ENCODE data around the gene CDH23.

Gene CDH23

DNA sequence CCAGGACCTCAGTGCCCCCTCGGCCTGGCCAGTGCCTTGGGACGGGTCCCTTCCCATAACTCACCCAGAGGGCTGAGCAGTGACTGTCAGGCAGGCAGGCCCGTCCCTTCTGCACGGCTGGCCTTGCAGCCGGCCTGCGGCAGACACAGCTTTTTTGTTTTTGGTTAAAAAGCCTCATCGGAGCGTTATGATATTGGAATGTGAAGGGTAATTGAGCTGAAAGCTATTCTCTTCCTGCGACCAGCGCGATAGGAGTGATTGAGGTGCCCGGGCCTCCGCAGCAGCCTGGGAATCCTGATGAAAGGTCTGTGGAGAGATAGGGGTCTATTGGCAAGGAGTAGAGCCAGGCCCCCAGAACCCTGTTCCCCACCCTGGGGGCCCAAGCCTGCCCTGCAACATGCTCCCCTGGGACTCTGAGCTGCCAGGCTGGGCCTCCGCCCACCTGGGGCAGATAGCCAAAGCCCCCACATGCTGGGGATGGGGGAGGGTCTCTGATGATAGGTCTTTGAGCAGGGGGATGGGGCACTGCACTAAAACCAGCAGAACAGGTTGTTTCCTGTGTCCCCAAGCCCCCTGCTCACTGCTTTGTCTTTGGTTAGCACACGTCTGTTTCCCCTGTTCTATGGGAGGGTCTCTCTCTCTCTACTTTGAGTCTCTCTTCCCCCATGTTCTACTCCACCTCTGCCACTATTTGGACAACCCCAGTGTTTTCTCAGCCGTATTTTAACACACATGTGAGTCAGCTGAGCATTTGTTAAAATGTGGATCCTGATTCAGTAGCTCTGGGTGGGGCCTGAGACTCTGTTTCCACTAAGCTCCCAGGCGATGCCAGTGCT is 131.9 kb downstream of the CDH23 start:
- no peak overlapping the region for H3K9ac ChIP-seq (ENCODE audit: low read length)
- H3K27ac ChIP-seq (ENCODE audit: low read depth, low read length): no peak overlapping the region
- no peaks in the 10 kb centered on the region for H3K27me3 ChIP-seq (ENCODE audit: control insufficient read depth in 1 of 2, insufficient read depth in 2 of 2, low read length in 2 of 2)
- H3K36me3 ChIP-seq (ENCODE audit: insufficient read depth, low read length): no peaks in the 10 kb centered on the region
- H3K9me3 ChIP-seq (ENCODE audit: low read length): no peaks in the 10 kb centered on the region
- H3K4me1 ChIP-seq (ENCODE audit: insufficient read depth, low read length): no peaks in the 10 kb centered on the region
- H3K4me3 ChIP-seq (ENCODE audit: low read depth in 1 of 2, low read length in 2 of 2): no peak overlapping the region

GRCh38 chr10:71529207-71529827 is 132.6 kb downstream of the CDH23 start:
- no peaks in the 10 kb centered on the region for H3K36me3 ChIP-seq (ENCODE audit: insufficient read depth, low read length)
- no peak overlapping the region for H3K27ac ChIP-seq (ENCODE audit: low read depth, low read length)
- H3K4me3 ChIP-seq (ENCODE audit: low read depth in 1 of 2, low read length in 2 of 2): no peak overlapping the region
- no peak overlapping the region for H3K9ac ChIP-seq (ENCODE audit: low read length)
- H3K9me3 ChIP-seq (ENCODE audit: low read length): no peaks in the 10 kb centered on the region
- H3K27me3 ChIP-seq (ENCODE audit: control insufficient read depth in 1 of 2, insufficient read depth in 2 of 2, low read length in 2 of 2): no peaks in the 10 kb centered on the region
- H3K4me1 ChIP-seq (ENCODE audit: insufficient read depth, low read length): no peaks in the 10 kb centered on the region

DNA sequence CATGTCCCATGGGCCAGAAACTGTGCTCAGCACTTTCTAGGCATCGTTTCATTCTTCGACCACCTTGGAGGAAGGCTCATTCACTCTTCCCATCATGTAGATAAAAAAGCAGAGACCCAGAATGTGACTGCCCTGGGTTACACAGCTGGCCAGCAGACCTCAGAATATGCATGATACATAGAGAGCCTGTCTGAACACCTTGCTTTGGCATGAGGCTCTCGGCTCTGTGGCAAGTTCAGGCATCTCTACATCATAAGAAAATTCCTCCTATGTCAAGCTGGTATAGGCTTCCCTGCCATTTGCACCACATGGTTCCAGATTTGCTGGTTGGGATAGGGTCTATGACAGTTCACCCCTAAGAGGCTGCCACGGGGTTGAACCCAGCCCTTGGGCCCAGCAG is 134.1 kb downstream of the CDH23 start:
- Histone ChIP-seq H3K27me3 (ENCODE audit: control insufficient read depth in 1 of 2, insufficient read depth in 2 of 2, low read length in 2 of 2) (no peaks in the 10 kb centered on the region), H3K36me3 (ENCODE audit: insufficient read depth, low read length) (no peaks in the 10 kb centered on the region), H3K9me3 (ENCODE audit: low read length) (no peaks in the 10 kb centered on the region), H3K27ac (ENCODE audit: low read depth, low read length) (no peak overlapping the region), H3K4me1 (ENCODE audit: insufficient read depth, low read length) (no peaks in the 10 kb centered on the region), H3K4me3 (ENCODE audit: low read depth in 1 of 2, low read length in 2 of 2) (no peak overlapping the region), H3K9ac (ENCODE audit: low read length) (no peak overlapping the region)

GRCh38 chr10:71531485-71532446 is 135.0 kb downstream of the CDH23 start:
- Histone ChIP-seq H3K4me3 (ENCODE audit: low read depth in 1 of 2, low read length in 2 of 2) (no peak overlapping the region), H3K36me3 (ENCODE audit: insufficient read depth, low read length) (no peaks in the 10 kb centered on the region), H3K27ac (ENCODE audit: low read depth, low read length) (no peak overlapping the region), H3K4me1 (ENCODE audit: insufficient read depth, low read length) (no peaks in the 10 kb centered on the region), H3K9me3 (ENCODE audit: low read length) (no peaks in the 10 kb centered on the region), H3K27me3 (ENCODE audit: control insufficient read depth in 1 of 2, insufficient read depth in 2 of 2, low read length in 2 of 2) (no peaks in the 10 kb centered on the region), H3K9ac (ENCODE audit: low read length) (no peak overlapping the region)

- Histone ChIP-seq H3K36me3 (ENCODE audit: insufficient read depth, low read length) (no peaks in the 10 kb centered on the region), H3K27me3 (ENCODE audit: control insufficient read depth in 1 of 2, insufficient read depth in 2 of 2, low read length in 2 of 2) (no peaks in the 10 kb centered on the region), H3K4me3 (ENCODE audit: low read depth in 1 of 2, low read length in 2 of 2) (no peak overlapping the region), H3K27ac (ENCODE audit: low read depth, low read length) (no peak overlapping the region), H3K9ac (ENCODE audit: low read length) (no peak overlapping the region), H3K4me1 (ENCODE audit: insufficient read depth, low read length) (no peaks in the 10 kb centered on the region), H3K9me3 (ENCODE audit: low read length) (no peaks in the 10 kb centered on the region)
Observed at GRCh38 chr10:71532878-71533277, 136.2 kb downstream of the CDH23 start.

- Histone ChIP-seq H3K4me3 (ENCODE audit: low read depth in 1 of 2, low read length in 2 of 2) (no peak overlapping the region), H3K9me3 (ENCODE audit: low read length) (no peaks in the 10 kb centered on the region), H3K36me3 (ENCODE audit: insufficient read depth, low read length) (no peaks in the 10 kb centered on the region), H3K9ac (ENCODE audit: low read length) (no peak overlapping the region), H3K27ac (ENCODE audit: low read depth, low read length) (no peak overlapping the region), H3K4me1 (ENCODE audit: insufficient read depth, low read length) (no peaks in the 10 kb centered on the region), H3K27me3 (ENCODE audit: control insufficient read depth in 1 of 2, insufficient read depth in 2 of 2, low read length in 2 of 2) (no peaks in the 10 kb centered on the region)
Observed at GRCh38 chr10:71533936-71534335, 137.2 kb downstream of the CDH23 start.

DNA sequence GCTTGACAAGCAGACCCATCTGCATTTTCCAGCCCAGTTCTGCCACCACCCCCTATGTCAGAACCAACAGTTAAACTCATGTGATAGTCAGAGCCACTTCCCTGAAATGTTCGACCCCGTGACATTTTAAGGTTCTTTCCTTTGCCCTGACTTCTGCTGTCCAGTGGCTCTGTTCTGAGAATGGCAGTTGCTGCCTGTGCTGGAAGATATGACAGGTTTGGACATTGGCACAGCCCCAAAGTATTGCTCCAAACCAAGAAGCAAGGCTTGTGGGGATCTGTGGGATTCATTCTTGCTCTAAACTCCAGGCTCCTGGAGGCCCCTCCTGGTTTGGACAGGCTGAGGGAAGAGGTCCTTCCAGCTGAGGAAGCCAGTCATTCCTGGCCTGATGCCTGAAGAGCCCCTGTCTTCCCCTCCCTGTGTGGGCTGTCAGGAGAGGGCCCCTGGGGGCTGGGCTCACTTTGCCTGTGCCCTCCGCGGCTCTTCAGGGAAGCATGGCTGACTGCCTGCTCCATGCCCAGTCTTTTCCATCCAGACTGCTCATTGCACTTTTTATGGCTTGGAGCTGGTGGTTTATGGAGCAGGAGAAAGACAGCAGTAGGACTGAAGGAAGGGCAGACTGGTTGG is 138.0 kb downstream of the CDH23 start:
- Histone ChIP-seq H3K27me3 (ENCODE audit: control insufficient read depth in 1 of 2, insufficient read depth in 2 of 2, low read length in 2 of 2) (no peaks in the 10 kb centered on the region), H3K9ac (ENCODE audit: low read length) (no peak overlapping the region), H3K27ac (ENCODE audit: low read depth, low read length) (no peak overlapping the region), H3K4me1 (ENCODE audit: insufficient read depth, low read length) (no peaks in the 10 kb centered on the region), H3K9me3 (ENCODE audit: low read length) (no peaks in the 10 kb centered on the region), H3K36me3 (ENCODE audit: insufficient read depth, low read length) (no peaks in the 10 kb centered on the region), H3K4me3 (ENCODE audit: low read depth in 1 of 2, low read length in 2 of 2) (no peak overlapping the region)

DNA sequence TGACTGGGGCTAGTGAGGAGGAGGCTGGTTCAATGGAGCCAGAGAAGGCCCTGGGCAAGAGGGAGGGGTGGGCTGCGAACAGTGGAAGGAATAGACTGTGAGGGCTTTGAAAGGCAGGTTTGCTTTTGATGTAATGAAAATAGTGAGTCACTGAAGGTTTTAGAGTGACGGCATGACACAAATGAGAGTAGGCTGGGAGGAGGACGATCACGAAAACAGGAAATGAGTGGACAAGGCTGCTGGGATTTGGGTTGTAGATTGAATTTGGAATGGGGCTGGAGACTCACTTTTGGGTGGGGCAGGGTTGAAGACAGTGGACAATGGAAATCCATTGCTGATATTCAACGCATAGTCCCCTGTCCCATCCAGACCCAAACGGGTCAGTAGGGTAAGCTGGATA is 139.6 kb downstream of the CDH23 start:
- Histone ChIP-seq H3K9ac (ENCODE audit: low read length) (no peak overlapping the region), H3K27me3 (ENCODE audit: control insufficient read depth in 1 of 2, insufficient read depth in 2 of 2, low read length in 2 of 2) (no peaks in the 10 kb centered on the region), H3K9me3 (ENCODE audit: low read length) (no peaks in the 10 kb centered on the region), H3K4me1 (ENCODE audit: insufficient read depth, low read length) (no peaks in the 10 kb centered on the region), H3K27ac (ENCODE audit: low read depth, low read length) (no peak overlapping the region), H3K4me3 (ENCODE audit: low read depth in 1 of 2, low read length in 2 of 2) (no peak overlapping the region), H3K36me3 (ENCODE audit: insufficient read depth, low read length) (no peaks in the 10 kb centered on the region)

- Histone ChIP-seq H3K9me3 (ENCODE audit: low read length) (no peaks in the 10 kb centered on the region), H3K9ac (ENCODE audit: low read length) (no peak overlapping the region), H3K27ac (ENCODE audit: low read depth, low read length) (no peak overlapping the region), H3K36me3 (ENCODE audit: insufficient read depth, low read length) (no peaks in the 10 kb centered on the region), H3K27me3 (ENCODE audit: control insufficient read depth in 1 of 2, insufficient read depth in 2 of 2, low read length in 2 of 2) (no peaks in the 10 kb centered on the region), H3K4me3 (ENCODE audit: low read depth in 1 of 2, low read length in 2 of 2) (no peak overlapping the region), H3K4me1 (ENCODE audit: insufficient read depth, low read length) (no peaks in the 10 kb centered on the region)
Observed at GRCh38 chr10:71537125-71537524, 140.4 kb downstream of the CDH23 start.

GRCh38 chr10:71537681-71538080 is 141.0 kb downstream of the CDH23 start:
- Histone ChIP-seq H3K4me1 (ENCODE audit: insufficient read depth, low read length) (no peaks in the 10 kb centered on the region), H3K9me3 (ENCODE audit: low read length) (no peaks in the 10 kb centered on the region), H3K9ac (ENCODE audit: low read length) (no peak overlapping the region), H3K36me3 (ENCODE audit: insufficient read depth, low read length) (no peaks in the 10 kb centered on the region), H3K27ac (ENCODE audit: low read depth, low read length) (no peak overlapping the region), H3K27me3 (ENCODE audit: control insufficient read depth in 1 of 2, insufficient read depth in 2 of 2, low read length in 2 of 2) (no peaks in the 10 kb centered on the region), H3K4me3 (ENCODE audit: low read depth in 1 of 2, low read length in 2 of 2) (no peak overlapping the region)
